HG03521 (cell line): ENCODE data around the gene ALG12.
A peak's percentile ranks its signal among the peaks of the same experiment; 100 is the strongest.
"Not testable (repeated sequence)": the region's sequence is repeated elsewhere in the genome, so short reads cannot be mapped to it uniquely, and the experiment has no call there.

Source experiments
- ATAC-seq: cut with Tn5 transposase; IDR thresholded peaks from one replicate; pipeline ENCODE4 v1.9.1; 2021; ENCODE audit warnings: mild to moderate bottlenecking, moderate library complexity; ENCODE audit not compliant: unreplicated experiment

Gene ALG12

DNA sequence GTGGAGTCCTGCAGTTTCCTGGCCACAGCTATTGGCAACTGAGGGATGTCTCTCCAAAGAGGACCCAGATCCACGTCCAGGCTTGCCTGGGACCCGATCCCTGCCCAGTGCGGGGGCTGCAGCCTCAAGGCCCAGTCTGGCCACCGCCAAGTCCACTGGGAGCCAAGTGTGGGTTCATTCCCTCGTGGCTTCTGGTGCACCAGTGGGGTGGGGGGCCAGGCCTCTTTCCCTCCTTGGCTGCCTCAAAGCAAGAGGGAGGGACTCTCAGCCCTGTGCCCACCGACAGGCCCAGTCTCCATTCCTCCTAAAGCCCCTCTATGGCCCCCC is 29.0 kb upstream of the ALG12 start:
- no peak for ATAC-seq

DNA sequence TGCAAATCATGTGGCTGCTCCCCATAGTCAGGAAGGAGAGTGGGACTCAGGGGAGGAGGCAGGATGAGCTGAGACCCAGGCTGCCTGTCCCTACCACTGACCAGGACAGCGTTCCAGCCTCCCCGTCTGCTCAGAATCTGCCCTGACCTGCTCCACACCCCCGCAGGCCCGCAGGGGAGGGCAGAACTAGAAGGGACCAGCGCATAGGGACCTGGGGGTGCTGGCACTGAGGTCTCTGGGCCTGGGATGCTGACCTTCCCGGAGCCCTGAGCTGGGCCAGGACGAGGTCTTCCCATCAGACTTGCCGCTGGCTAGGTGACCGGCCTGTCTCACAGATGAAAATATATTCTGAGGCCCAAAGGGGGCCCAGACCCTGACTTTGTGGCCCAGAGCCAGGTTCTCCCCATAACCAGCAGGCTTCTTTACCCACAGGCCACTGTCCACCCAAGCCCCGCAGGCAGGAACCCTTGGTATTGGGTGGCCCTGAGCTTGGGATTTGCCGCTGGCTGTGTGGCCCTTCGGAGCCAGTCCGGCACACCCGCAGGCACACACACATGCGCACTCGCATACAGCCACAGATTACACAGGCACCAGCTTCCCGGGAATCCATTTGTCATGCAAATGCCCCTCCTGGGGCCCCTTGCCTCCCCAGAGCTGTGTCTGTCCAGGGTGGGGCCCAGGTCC is 28.5 kb upstream of the ALG12 start:
- no peak for ATAC-seq

DNA sequence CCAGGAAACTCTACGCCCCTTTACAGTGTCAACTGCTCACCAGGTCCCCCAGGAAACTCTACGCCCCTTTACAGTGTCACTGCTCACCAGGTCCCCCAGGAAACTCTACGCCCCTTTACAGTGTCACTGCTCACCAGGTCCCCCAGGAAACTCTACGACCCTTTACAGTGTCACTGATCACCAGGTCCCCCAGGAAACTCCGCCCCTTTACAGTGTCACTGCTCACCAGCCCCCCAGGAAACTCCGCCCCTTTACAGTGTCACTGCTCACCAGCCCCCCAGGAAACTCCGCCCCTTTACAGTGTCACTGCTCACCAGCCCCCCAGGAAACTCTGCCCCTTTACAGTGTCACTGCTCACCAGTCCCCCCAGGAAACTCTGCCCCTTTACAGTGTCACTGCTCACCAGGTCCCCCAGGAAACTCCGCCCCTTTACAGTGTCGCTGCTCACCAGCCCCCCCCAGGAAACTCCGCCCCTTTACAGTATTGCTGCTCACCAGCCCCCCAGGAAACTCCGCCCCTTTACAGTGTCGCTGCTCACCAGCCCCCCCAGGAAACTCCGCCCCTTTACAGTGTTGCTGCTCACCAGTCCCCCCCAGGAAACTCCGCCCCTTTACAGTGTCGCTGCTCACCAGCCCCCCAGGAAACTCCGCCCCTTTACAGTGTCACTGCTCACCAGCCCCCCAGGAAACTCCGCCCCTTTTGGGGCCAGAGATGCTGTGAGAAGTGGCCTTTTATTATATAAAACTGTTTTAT is 27.0 kb upstream of the ALG12 start:
- ATAC-seq: not testable (repeated sequence)

DNA sequence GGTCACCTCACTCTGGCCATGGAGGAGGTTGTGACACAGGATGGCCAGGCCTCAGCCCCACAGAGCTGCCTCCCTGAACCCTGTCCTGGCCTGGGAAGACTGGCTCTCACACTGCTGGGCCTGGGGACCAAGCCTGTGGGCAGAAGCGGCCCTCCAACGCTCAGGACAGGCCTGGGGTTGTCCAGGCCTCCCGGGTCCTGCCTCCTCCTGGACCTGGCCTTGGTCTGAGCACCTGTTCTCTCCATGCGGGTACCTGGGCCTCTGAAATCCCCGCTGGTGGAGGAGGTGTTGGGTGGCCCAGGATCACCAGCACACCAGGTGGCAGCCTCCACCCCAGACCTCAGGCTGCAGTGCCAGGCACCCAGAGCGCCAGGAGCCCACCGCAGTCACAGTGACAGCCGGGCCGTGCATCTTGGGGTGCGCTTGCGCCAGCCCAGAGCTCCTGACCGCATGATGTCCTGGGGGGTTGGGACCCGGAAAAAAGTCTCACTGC is 26.2 kb upstream of the ALG12 start:
- no peak for ATAC-seq

DNA sequence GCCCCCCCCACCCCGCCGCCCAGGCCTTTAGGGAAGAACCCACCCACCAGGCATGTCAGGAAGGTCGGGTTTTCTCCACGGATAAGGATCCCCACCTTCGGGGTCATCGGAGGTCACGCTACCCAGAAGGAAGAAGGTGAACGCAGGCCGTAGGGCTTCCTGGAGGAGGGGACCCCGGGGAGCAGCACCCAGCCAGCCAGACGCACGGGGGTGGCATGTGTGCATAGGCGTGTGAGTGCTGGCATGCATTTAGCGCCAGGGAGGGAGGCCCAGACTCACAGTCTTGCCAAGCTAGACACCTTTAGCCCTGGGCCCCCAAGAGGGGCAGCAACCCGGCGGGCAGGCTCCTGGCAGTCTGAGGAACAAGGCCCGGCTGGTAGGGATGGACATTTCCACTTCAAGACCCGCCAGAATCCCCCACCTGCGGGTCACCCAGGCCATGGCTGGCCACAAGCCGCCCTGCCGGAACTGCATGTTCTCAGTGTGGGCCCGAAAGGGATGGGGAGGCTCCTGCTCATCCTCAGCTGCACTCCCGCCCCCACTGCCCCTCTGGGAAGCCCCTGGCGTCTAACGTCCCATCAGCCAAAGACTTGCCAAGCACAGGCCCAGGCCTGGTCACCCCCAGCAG is 25.6 kb upstream of the ALG12 start:
- no peak for ATAC-seq

DNA sequence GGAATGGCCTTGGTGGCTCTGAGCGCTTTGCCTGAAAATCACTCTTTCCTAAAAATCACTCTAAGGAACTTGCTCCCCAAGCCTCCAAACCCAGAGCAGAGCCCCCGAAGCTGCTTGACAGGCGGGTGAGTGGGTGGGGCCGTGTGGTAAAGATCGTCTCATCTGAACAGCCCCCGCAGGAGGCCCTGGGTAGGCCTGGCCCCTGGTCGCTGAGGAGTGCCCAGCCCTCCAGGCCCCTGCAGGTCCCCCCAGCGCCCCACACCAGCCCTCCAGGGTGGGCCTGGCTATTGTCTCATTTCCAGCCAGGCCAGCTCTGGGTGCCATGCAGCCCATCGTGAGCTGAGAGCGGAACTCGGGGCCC is 25.1 kb upstream of the ALG12 start:
- no peak for ATAC-seq

DNA sequence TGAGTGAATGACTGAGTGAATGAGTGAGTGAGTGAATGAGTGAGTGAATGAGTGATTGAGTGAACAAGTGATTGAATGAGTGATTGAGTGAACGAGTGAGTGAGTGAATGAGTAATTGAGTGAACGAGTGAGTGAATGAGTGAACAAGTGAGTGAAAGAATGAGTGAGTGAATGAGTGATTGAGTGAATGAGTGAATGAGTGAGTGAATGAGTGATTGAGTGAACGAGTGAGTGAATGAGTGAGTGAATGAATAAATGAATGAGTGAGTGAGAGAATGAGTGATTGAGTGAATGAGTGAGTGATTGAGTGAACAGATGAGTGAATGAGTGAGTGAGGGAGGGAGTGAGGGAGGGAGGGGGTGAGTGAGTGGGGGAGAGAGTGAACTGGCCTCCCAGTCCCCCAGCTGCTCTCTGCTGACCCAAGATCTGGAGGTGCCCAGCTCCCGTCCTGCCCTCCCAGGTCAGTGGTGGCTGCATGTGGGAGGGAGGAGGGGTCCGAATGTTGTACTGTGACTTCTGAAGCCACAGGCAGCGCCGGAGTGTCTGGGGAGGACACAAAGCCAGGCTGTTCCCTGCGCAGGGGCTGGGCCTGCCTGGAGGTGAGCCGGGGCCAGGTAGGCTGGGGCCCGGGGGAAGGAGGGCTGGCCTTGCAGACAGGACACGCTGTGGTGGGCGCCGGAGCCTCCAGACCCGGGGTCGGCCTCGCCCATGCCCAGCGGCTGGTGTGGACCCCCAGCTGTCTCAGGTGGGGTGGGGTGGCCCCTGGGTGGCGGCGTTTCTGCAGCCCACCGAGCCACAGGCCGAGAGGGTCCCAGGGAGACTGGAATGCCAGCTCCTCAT is 24.5 kb upstream of the ALG12 start:
- ATAC-seq: no peak

DNA sequence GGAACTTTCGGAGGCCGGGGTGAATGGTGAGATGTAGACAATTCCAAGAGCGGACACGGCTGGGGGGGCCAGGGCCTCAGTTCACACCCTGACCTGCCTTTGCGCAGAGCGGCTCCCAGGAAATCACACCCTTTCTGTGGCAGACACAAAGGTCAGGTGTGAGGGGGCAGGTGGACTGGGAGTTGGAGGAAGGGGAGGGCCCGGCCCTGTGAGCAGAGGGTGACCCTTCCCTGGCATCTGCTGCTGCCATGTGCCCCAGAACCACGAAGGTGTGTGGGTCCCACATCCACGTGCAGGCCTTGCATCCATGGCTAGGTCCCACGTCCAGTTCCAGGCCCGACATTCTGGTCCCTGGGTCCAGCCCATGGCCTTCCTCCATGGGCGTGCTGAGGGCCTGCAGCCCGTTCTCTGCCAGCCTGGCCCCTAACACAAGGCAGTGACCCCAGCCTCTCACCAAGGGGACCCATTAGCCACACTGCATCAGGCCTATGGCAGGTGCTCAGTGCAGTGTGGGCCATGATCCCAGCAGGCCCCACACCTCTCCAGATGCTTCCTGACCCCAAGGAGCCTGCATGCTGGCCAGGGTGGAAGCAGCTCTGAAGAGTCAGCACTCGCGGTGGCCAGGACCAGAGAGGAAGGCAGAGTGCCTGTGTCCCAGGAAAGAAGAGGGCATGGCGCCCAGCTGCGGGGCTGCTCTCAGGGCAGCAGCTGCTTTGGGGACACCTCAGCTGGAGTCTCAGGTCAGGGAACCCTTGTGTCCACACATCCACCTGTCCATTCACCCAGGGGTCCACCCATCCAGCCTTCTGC is 23.5 kb upstream of the ALG12 start:
- ATAC-seq: no peak

DNA sequence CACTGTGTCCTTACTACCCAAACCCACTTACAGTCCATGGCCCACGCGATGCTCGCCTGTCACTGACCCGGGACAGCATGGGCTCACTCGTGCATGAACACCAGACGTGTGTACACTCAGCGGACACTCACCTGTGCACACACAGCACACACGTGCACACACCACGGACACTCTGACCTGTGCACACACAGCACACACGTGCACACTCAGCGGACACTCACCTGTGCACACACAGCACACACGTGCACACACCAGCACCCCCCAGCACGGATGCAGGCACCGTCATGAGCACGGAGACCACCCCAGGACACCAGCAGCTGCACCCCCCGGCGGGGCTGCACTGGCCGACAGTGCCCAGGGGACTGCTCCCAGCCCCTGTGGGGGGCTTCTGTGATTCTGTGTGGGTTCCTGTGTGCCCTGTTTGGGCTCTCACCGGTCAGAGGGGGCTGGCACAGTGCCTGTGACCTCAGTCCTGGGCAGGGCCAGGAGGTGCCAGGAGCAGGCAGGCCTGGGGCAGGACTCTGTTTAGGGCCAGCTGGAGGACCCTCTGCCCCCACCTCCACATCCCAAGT is 20.4 kb upstream of the ALG12 start:
- ATAC-seq: no peak

DNA sequence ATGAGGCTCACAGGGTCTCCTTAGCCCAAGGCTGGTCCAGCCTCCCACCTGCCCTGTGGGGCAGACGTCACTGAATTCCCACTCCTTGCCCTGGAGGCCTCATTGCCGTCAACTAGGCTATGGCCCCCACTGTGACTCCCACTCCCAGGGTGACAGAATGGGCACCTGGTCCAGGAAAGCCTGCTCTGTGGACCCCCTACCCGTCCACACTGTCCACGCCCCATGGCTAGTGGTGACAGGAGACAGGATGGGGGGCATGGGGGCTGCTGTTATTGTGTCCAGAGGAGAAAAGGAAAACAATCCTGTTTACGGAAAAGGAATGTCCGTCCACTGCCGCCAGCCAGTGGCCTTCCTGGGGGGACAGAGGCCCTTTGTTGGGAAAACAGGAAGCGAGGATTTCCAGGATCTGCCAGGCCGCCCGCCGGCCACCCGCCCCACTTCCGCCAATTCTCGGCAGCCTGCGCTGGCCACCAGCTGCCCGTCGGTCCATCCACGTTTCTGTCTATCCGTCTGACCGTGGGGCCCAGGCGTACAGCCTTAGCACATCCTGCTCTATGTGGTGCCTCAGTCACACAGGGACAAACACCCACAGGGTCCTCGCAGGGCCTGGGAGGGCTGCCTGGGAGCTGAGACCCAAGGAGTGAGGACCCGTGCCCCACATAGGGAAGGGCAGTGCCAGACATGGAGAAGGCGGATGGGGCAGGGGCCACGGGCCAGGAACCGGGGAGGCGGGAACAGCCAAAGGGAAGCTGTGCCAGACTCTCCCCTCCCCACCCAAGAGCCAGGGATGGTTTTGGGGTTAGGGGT is 19.7 kb upstream of the ALG12 start:
- no peak for ATAC-seq

DNA sequence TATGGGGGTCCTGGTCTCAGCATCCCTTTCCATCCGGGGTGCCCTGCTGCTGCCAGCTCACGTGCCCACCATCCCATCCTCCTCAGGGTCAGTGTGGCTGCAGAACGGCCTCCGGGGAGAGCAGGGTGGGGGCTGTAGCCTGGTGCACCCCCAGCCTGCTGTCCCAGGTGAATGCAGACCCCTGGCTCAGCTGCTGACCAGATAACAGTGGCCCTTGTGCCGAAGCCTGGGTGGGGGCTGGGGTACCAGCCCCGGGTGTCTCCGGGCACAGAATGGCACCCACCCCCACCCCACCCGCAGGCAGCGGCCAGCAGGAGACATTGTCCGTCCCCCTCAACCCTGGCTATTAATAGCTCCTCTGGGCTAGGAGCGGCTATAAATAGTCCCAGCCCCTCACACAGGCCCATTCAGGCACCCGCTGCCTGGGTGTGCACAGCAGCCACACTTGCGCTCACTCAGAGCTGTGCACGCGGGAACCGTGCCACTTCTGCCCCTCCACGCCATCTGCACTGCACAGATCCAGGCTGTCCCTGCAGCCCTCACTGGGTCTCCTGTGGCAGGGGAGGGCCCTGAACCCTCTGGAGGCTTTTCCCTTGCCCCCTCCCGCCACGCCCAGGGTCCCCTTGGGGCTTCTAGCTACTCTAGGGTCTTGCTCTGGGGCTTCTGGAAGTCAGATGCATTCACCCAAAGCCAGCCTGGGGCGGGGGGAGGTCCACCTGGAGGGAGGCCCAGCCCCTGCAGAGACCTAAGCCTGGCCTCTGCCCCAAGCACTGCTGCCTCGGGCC is 18.9 kb upstream of the ALG12 start:
- ATAC-seq: no peak

DNA sequence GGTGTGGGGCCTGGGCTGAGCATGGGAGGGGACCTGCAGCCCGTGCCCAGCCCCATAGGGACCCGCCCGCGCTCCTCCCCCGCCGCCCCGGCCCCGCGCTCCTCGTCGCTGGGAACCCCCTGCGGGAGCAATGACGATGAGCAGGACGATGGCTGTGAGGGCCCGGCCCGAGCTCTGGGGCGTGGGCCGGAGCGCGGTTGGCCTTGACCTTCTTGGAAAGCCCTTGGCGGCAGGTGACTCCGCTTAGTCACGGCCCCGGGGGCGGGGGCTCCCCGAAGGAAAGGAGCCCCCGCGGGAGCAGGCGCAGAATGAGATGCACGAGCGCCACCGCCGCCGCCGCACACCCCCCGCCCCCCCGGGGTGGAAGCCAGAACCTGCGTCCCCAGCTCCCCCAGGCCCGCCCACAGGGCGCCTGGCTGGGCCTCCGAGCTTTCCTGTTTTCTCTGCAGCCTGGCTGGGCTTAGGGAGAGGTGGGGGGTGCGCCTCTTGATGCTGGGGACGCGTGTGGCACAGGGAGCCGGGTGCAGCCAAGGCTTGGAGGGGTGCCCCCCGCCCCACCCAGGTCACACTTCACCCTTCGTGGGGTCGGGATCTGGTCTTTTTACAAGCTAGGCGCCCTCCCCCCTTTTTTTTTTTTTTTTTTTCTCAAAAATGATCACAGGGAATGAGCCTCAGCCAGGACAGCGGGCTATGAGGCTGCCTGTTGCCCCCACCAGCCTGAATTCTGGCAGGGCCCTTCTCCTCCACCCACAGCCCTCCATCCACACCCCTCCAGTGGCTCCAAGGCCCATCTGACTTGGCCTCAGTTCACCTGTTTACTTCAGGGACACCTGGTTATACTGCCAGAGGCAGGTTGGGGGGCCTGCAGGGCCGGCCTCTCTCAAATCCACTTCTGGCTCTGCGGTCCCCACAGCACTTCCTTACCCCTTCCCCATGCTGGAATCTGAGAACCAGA is 18.1 kb upstream of the ALG12 start:
- peak; percentile 60 for ATAC-seq

DNA sequence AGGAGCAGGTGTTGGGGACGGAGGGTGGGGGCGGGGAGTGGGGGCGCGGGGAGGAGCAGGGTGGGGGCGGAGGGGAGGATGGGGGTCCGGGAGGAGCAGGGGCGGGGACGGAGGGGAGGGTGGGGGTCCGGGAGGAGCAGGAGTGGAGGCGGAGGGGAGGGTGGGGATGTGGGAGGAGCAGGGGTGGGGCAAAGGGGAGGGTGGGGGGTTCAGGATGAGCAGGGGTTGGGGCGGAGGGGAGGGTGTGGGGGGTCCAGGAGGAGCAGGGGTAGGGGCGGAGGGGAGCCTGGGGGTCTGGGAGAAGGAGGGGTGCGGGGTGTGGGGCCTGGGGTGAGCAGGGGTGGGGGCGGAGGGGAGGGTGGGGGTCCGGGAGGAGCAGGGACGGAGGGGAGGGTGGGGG is 17.3 kb upstream of the ALG12 start:
- no peak for ATAC-seq

DNA sequence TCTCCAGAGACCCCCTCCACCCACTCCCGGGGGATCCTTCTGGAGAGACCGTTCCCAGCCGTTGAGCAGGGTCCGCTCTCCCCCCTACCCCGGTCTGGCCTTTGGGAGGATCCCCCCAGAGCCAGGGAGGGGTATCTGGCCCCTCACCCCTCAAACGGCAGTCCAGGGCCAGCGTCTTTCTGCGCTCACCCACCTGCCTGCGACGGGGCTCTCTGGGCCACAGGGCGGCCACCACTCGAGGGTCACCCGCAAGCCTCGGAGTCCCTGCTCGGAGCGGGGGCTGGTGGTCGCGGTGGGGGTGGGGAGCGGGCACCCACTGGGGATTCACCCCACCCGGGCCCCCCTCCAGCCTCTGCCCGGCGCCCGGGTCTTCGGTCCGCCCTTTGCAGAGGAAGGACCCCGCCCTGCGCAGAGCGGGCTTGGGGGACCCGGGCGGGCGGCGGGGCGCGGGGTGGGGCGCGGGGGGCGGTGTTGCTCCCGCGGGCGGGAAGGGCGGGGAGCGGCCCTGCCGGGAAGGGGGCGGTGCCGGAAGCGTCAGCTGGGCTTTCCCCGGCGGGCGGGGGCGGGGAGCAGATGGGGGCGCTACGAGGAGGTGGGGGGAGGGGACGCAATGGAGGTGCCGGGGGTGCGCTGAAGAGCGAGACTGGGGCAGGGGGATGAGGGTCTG is 16.8 kb upstream of the ALG12 start:
- no peak for ATAC-seq

DNA sequence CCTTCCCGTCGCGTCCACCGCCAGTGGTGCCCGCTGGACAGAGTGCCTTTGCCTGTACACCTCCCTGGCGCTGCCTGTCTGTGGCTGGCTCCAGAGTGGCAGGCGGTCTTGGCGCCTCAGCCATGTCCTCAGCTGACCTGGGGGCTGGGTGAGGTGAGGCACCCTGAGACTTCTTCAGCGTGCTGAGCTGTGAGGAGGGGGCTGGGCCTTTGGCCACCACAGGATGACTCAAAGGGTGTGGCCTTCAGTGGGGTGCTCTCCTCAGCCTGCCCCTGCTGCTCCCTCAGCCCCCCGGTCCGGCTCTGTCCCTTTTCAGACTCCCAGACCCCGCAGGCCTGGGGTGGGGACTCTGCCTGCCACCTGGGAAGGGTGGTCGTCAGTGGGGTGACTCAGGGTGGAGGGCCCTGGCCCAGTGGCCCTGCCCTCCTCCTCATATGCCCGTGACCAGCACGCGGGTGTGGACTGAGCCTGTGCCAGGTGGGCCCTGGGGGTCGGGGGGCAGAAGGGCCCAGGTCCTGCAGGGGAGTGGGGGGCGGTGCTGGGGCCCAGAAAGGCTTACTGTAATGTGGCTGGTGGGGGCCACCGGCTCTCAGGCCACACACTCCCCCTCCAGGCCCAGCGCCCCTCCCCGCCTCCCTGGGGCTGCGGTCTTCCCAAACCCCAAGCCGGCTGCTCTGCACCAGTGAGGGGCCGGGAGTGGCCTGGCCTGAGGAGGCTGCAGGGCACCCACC is 16.1 kb upstream of the ALG12 start:
- no peak for ATAC-seq
